HepG2 (cell line): ENCODE measurements around the gene ACTN1. TPM values are rescaled to one million over a fixed set of nuclear protein-coding genes. Genes with fewer than 3 reads are reported as not detected.

Experiments
- ATAC-seq: fragments of 200-7000 bp; cut with Tn5 transposase; 3 replicates; pipeline ENCODE4 v1.9.1; 2020; ENCODE audit warnings: mild to moderate bottlenecking, moderate library complexity
- BruUV-seq: library from RNA; stranded (reverse); fragments of 400-500 nt; replicated peaks from 2 replicates; lab custom pipeline; 2021; lab: Mats Ljungman, UMichigan
- CTCF ChIA-PET: fragments of 300-600 bp; formaldehyde crosslinking; extraction: SDS; loops from one replicate; lab custom pipeline; 2021; ENCODE audit warnings: low total read pairs, inconsistent platforms, low intra/inter-chr PET ratio; lab: Yijun Ruan, JAX
- POLR2A ChIA-PET: fragments of 350-600 bp; sonication (Branson Sonifier 250); formaldehyde crosslinking; loops from one replicate; lab custom pipeline; 2020; ENCODE audit warnings: antibody characterized with exemption, inconsistent platforms; lab: Yijun Ruan, JAX
- DNase-seq: peaks from one replicate; pipeline ENCODE4 v3.0.0-alpha.2; 2015; ENCODE audit warnings: low spot score
- FAIRE-seq: peaks from 3 replicates; lab custom pipeline; 2011; peaks lifted over from hg19 to GRCh38; lab: Jason Lieb, UNC
- H2AFZ ChIP-seq: one replicate; pipeline ENCODE4 v1.6.1; 2011; ENCODE audit warnings: low read length, inconsistent platforms
- H3K27ac ChIP-seq: fragments of 300-600 bp; 3 replicates; pipeline ENCODE4 v1.8.0; 2011; ENCODE audit warnings: mixed run types, mild to moderate bottlenecking, mixed read lengths, low read length, inconsistent platforms; ENCODE audit not compliant: insufficient read depth; ENCODE audit errors: extremely low read length
- H3K27me3 ChIP-seq, 2 experiments: fragments of 200-600 bp in 1 of 2; 2 replicates in 1 of 2; 3 replicates in 1 of 2; pipeline versions ENCODE4 v1.6.0 to v1.8.0; 2011; ENCODE audit warnings: low read length in 2 of 2, mild to moderate bottlenecking in 2 of 2, moderate library complexity in 2 of 2, inconsistent platforms in 1 of 2; ENCODE audit not compliant: insufficient read depth in 2 of 2, control insufficient read depth in 1 of 2
- H3K36me3 ChIP-seq, 2 experiments: fragments of 200-600 bp in 1 of 2; replicated peaks in 1 of 2; 2 replicates in 1 of 2; 3 replicates in 1 of 2; pipeline versions ENCODE4 v1.5.1 to v1.8.0; 2011; ENCODE audit warnings: low read length in 2 of 2, inconsistent platforms in 1 of 2; ENCODE audit not compliant: insufficient read depth in 2 of 2, control insufficient read depth in 1 of 2
- H3K4me1 ChIP-seq: 2 replicates; pipeline ENCODE4 v1.5.1; 2012; ENCODE audit warnings: low read length, inconsistent platforms; ENCODE audit not compliant: insufficient read depth
- H3K4me2 ChIP-seq: 2 replicates; pipeline ENCODE4 v1.6.0; 2011; ENCODE audit warnings: low read depth, low read length, inconsistent platforms
- H3K4me3 ChIP-seq, 3 experiments: fragments of 200-600 bp in 1 of 3; sonication (generic), shearing (Covaris generic) in 1 of 3; replicated peaks in 1 of 3; 2 replicates each; pipeline ENCODE4 v1.5.1; 2011 to 2016; ENCODE audit warnings: low read length in 3 of 3, inconsistent platforms in 2 of 3, low read depth in 2 of 3, mild to moderate bottlenecking in 2 of 3, control low read depth in 1 of 3, mixed read lengths in 1 of 3; ENCODE audit not compliant: insufficient read depth in 1 of 3
- H3K79me2 ChIP-seq: one replicate; pipeline ENCODE4 v1.6.1; 2011; ENCODE audit warnings: low read length, inconsistent platforms; ENCODE audit not compliant: insufficient read depth
- H3K9ac ChIP-seq: 2 replicates; pipeline ENCODE4 v1.6.0; 2011; ENCODE audit warnings: mild to moderate bottlenecking, low read depth, low read length, inconsistent platforms; ENCODE audit not compliant: insufficient read depth
- H3K9me3 ChIP-seq: 2 replicates; pipeline ENCODE4 v1.5.1; 2012; ENCODE audit warnings: mild to moderate bottlenecking, low read length
- H4K20me1 ChIP-seq: 2 replicates; pipeline ENCODE4 v1.6.0; 2011; ENCODE audit warnings: inconsistent platforms, mild to moderate bottlenecking, low read length, moderate library complexity; ENCODE audit not compliant: insufficient read depth
- BCL6 ChIP-seq: IDR thresholded peaks from 2 replicates; pipeline ENCODE4 v1.6.1; 2016; ENCODE audit warnings: missing genetic modification reagents, missing compliant biosample characterization
- GLMP ChIP-seq: sonication (generic); formaldehyde crosslinking; IDR thresholded peaks from 2 replicates; pipeline ENCODE4 v1.9.0; 2021; ENCODE audit warnings: missing genetic modification reagents, mild to moderate bottlenecking, borderline replicate concordance
- HNRNPLL ChIP-seq: fragments of 200-400 bp; formaldehyde crosslinking; IDR thresholded peaks from 2 replicates; pipeline ENCODE4 v1.6.1; 2017; ENCODE audit warnings: mild to moderate bottlenecking, low read depth, low read length; ENCODE audit not compliant: poor library complexity, severe bottlenecking
- MZF1 ChIP-seq: sonication (generic); formaldehyde crosslinking; IDR thresholded peaks from 2 replicates; pipeline ENCODE4 v1.8.1; 2023; ENCODE audit warnings: mild to moderate bottlenecking, missing genetic modification reagents, borderline replicate concordance
- NFYC ChIP-seq: IDR thresholded peaks from 2 replicates; pipeline ENCODE4 v1.6.1; 2016; ENCODE audit warnings: missing genetic modification reagents, missing compliant biosample characterization
- SAP130 ChIP-seq: IDR thresholded peaks from 2 replicates; pipeline ENCODE4 v1.6.1; 2016; ENCODE audit warnings: low read depth
- ZBTB42 ChIP-seq: sonication (generic); formaldehyde crosslinking; IDR thresholded peaks from 2 replicates; pipeline ENCODE4 v1.5.0; 2020; ENCODE audit warnings: mild to moderate bottlenecking, missing genetic modification reagents
- ZBTB49 ChIP-seq: sonication (generic); formaldehyde crosslinking; IDR thresholded peaks from 2 replicates; pipeline ENCODE4 v1.4.0; 2020; ENCODE audit warnings: missing genetic modification reagents, borderline replicate concordance
- ZNF207 ChIP-seq: fragments of 450-650 bp; IDR thresholded peaks from 2 replicates; pipeline ENCODE4 v1.6.1; 2016; ENCODE audit warnings: antibody characterized with exemption, borderline replicate concordance
- ZNF318 ChIP-seq: sonication (generic); formaldehyde crosslinking; IDR thresholded peaks from 2 replicates; pipeline ENCODE4 v1.4.0; 2020; ENCODE audit warnings: mild to moderate bottlenecking, missing genetic modification reagents
- ZNF382 ChIP-seq: sonication (generic); formaldehyde crosslinking; IDR thresholded peaks from 2 replicates; pipeline ENCODE4 v1.5.0; 2020; ENCODE audit warnings: missing genetic modification reagents, mild to moderate bottlenecking, borderline replicate concordance
- whole genome bisulfite sequencing: methylation state at CpG from one replicate; pipeline ENCODE4 v1.1.6; 2017; ENCODE audit warnings: low lambda C conversion rate; 5-methylcytosine and 5-hydroxymethylcytosine counted together
- in situ Hi-C: cut with HindIII; loops from 2 replicates; pipeline ENCODE4 v1.10.0; 2017; ENCODE audit warnings: low pct_unique_long_range_greater_than_20kb; ENCODE audit not compliant: extremely low pct_ligation_motif_present
- intact Hi-C: fragments of 100-400 bp; cut with micrococcal nuclease; formaldehyde crosslinking; loops from one replicate; pipeline ENCODE4 v1.10.0; 2022; ENCODE audit not compliant: unreplicated experiment
- polyA plus RNA-seq, 8 experiments: library from polyadenylated mRNA; depleted of rRNA in 3 of 8; stranded (reverse) in 7 of 8; unstranded in 1 of 8; fragments of >200 nt; fragmentation: Illumina TruSeq in 4 of 8; extraction: Trizol in 4 of 8; gene quantifications; 2 replicates each; pipeline versions ENCODE4 v1.2.1 to v1.2.3, GENCODE V29; 2011 to 2016; ENCODE audit warnings: low read depth in 4 of 8, missing spikeins in 1 of 8, mixed read lengths in 1 of 8; ENCODE audit not compliant: insufficient read depth in 1 of 8
- total RNA-seq, 5 experiments: library from RNA; depleted of rRNA; stranded (reverse); fragments of >200 nt; fragmentation: Illumina TruSeq; extraction: Trizol; gene quantifications; 2 replicates each; pipeline ENCODE4 v1.2.3, GENCODE V29; 2016; ENCODE audit warnings: low read depth in 1 of 5

The ACTN1 gene
- total and polyA plus RNA-seq, 2 of the 13 experiments (the other 11 are each of a cell fraction or from before 2014, with no cell fraction given) = 58.6 to 162 TPM

- Histone ChIP-seq H3K79me2 (peaks cover 90% of the 10 kb centered on the region), H3K9me3 (no peaks in the 10 kb centered on the region), H2AFZ (no peak overlapping the region), H3K36me3 (peaks cover 17 to 24% of the 10 kb centered on the region in 2 experiments; a peak in 4 of 5 replicates), H3K27ac (peak overlapping the region; percentile 78), H3K4me3 (peak overlapping the region in 2 of 3 experiments; percentile 31 to 64; a peak in 3 of 6 replicates), H3K4me2 (peak overlapping the region; percentile 80), H3K27me3 (no peaks in the 10 kb centered on the region), H3K4me1 (peaks cover 93% of the 10 kb centered on the region), H3K9ac (0 out of 2 replicates have a peak overlapping the region, but pooled peaks have one; percentile 62), H4K20me1 (peaks cover 23% of the 10 kb centered on the region; the same call in 1 of the 2 replicates)
- peak; percentile 78 for DNase-seq
- WGBS = 15% methylated on average over 7 of the region's 9 CpGs
- BruUV-seq = no TSS peak
- FAIRE-seq = peak; percentile 75
- POLR2A ChIA-PET = interaction anchor here (0.6 to 3.2 kb wide), 14 partner anchors 9 to 548 kb away, joined by 3 to 31 read pairs (median 4); partner anchors contain the start of genes ACTN1 and ZFP36L1
- CTCF ChIA-PET = interaction anchor here (2.9 kb wide), 1 partner anchor 29 kb away, joined by 13 read pairs; no protein-coding TSS in a partner anchor
- in situ Hi-C loops = loop anchor here (5.0 kb wide), 1 partner anchor 37 kb away; the partner anchor contains the start of gene ACTN1
- intact Hi-C loops = no loop called here
- peak; percentile 25 for ATAC-seq
- no peak for TF ChIP-seq GLMP (CRISPR knock-in tag)
- no peak for TF ChIP-seq HNRNPLL
- peak; percentile 49; the same call in 1 of the 2 replicates for TF ChIP-seq BCL6 (CRISPR knock-in tag)
- no peak for TF ChIP-seq ZNF207
- no peak for TF ChIP-seq ZBTB42 (CRISPR knock-in tag)
- TF ChIP-seq ZNF382 (CRISPR knock-in tag) = no peak
- no peak for TF ChIP-seq MZF1 (CRISPR knock-in tag)
- TF ChIP-seq NFYC (CRISPR knock-in tag) = no peak
- TF ChIP-seq ZBTB49 = no peak
- TF ChIP-seq SAP130 (CRISPR knock-in tag) = peak; percentile 62
- TF ChIP-seq ZNF318 (CRISPR knock-in tag) = no peak
Measured at GRCh38 chr14:68939893-68940613, 39.0 kb downstream of the ACTN1 start.
